Subcutaneous adipose tissue (tissue), 4 donors: Measurements from ENCODE around the gene POLR2L. TPM values are rescaled to one million over a fixed set of nuclear protein-coding genes. Genes with fewer than 3 reads are reported as not detected.

Experiments used
- total RNA-seq, 4 donors: library from RNA; depleted of rRNA; stranded (reverse); fragments of >200 nt; gene quantifications; one replicate each; pipeline ENCODE4 v1.1.0, GENCODE V29; 2016
- TF ChIP-seq, protein P1 (sequence below): fragments of 450-650 bp; IDR thresholded peaks from one replicate; pipeline ENCODE4 v1.5.1; 2016; ENCODE audit warnings: low read depth, mild to moderate bottlenecking, control low read depth, antibody characterized with exemption, moderate library complexity

Gene POLR2L
- total RNA-seq, 4 donors from 2014 or later: 80.7 to 158 (median 117) TPM

DNA sequence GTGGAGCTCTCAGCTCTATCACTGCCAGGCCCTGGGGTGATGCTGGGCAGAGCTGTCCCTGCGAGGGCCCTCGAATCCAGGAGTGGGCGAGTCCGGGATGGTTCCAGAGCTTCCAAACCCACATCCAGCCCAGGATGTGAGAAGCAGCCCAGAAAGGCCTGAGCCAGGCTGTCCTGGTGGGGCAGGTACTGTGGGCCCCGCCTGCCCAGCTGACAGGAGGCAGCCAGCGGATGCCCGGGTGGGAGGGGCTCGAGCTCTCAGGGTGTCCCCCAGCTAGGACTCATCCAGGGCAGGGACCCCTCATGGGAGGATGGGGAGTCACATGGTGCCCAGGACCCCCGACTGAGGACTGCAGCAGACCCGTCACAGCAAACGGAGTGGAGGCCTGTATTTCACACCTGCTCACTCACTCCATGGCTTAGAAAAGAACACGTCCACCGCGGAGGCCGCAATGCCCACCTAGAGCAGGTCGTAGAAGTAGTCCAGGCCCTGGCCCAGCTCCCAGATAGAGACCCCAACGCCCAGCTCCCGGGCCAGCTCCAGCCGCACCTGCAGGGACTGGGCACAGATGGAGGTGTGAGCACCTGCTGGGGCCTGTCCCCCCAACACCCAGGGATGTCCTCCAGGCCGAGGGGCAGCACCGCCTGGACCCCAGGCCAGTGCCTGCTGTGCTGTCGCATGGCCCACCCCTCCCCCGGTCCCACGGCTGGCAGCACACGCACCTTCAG is 27.2 kb upstream of the POLR2L start:
- TF ChIP-seq, protein P1, sequence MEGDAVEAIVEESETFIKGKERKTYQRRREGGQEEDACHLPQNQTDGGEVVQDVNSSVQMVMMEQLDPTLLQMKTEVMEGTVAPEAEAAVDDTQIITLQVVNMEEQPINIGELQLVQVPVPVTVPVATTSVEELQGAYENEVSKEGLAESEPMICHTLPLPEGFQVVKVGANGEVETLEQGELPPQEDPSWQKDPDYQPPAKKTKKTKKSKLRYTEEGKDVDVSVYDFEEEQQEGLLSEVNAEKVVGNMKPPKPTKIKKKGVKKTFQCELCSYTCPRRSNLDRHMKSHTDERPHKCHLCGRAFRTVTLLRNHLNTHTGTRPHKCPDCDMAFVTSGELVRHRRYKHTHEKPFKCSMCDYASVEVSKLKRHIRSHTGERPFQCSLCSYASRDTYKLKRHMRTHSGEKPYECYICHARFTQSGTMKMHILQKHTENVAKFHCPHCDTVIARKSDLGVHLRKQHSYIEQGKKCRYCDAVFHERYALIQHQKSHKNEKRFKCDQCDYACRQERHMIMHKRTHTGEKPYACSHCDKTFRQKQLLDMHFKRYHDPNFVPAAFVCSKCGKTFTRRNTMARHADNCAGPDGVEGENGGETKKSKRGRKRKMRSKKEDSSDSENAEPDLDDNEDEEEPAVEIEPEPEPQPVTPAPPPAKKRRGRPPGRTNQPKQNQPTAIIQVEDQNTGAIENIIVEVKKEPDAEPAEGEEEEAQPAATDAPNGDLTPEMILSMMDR: no peak

DNA sequence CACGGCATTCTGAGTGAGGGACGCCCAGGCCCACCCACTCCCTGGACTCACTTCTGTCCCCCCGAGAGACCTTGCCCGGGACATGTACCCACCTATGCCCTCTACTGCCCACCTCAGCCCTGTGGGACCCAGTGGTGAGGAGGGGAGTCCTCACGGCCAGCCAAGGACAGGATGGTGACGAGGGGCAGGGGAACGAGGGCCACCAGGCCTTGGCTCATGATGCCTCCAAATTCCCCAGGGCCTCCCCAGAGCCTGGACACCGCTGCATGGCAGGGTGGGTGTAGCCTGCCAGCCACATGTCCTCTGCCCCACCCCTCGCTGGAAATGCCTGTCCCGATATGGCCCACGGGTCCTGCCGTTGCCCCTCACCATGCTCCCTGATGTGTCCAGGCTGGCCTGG is 26.5 kb upstream of the POLR2L start:
- TF ChIP-seq, protein P1: no peak

DNA sequence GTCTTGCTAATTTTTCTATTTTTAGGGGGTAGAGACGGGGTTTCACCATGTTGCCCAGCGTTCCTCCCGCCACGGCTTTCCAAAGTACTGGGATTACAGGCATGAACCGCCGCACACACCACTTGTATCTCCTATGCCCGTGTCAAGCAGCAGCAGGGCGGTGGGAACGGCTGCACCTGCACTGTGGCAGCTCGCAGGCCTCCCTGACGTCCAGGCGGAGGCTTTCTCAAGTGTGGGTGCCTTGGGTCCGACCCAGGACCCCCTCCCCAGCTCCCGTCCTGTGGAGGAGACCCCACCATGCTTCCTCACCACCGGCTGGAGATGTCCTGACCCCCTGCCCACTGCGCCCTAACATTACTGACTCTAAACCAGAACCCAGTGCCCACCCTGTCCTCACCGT is 26.1 kb upstream of the POLR2L start:
- TF ChIP-seq, protein P1: no peak

DNA sequence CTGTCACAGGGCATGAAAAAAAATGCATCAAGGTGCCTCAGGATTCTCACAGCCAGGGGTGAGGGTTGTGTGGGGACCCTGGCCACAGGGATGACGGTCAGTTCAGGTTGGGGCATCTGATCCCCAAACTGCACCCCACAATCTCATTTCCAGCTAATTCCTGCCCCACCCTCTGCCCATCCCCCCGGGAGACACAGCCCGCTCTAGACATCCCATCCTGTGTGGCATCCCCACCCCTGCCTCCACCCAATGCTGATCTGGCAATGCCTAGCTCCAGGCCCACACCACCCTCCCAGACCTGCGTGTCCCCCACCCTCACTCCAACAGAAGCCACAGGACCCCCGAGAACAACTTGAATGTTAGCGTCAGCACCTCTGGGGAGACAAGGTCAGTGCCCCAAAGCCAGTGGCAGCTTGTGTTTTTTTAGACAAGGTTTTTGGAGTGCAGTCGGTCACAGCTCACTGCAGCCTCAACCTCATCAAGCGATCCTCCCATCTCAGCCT is 25.6 kb upstream of the POLR2L start:
- TF ChIP-seq, protein P1: no peak

DNA sequence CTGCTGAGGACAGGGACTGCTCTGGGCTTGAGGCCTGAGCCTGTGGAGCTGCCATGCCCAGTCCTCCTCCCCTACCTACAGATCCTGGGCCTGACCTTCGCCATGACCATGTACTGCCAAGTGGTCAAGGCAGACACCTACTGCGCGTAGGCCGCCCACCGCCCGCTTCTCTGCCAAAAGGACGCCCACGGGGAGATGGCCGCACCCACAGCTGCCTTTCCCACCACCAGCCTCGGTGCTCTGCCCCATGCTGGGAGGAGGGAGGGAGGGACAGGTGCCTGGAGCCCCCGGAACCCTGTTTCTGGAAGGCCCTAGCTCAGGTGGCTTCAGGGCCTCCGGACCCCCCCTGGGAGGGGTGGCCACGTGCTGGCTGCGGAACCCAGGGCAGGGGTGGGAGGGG is 24.2 kb upstream of the POLR2L start:
- TF ChIP-seq, protein P1: no peak

DNA sequence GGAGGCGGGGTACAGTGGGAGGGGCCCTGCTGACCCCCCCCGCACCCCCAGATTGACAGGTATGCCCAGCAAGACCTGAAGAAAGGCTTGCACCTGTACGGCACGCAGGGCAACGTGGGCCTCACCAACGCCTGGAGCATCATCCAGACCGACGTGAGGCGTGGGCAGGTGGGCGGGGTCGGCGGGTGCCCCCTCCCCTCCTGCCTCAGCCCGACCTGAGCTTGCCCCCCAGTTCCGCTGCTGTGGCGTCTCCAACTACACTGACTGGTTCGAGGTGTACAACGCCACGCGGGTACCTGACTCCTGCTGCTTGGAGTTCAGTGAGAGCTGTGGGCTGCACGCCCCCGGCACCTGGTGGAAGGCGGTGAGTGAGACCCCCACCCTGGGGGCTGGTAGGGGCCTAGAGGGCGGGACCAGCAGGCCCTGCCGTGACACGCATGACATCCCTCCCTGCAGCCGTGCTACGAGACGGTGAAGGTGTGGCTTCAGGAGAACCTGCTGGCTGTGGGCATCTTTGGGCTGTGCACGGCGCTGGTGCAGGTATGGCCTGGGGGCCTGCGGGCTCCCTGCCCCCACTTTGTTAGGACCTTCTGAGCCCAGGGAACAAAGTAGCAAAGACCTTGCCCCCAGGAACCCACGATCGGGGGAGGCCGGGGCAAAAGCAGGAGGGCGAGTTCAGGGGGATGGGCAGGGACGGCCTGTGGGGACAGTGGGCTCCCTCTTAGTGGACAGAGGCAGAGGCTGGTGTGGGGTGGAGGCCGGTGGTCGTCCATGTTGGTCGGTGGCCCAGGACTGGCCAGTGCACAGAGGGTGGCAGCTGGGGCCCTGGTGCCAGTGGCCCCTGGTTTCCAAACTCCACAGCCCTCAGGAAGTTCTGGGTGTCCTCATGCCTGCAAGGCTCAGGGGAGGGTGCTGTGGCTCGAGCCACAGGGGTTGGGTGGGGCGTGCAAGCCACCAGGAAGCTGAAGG is 23.4 kb upstream of the POLR2L start:
- TF ChIP-seq, protein P1: no peak

DNA sequence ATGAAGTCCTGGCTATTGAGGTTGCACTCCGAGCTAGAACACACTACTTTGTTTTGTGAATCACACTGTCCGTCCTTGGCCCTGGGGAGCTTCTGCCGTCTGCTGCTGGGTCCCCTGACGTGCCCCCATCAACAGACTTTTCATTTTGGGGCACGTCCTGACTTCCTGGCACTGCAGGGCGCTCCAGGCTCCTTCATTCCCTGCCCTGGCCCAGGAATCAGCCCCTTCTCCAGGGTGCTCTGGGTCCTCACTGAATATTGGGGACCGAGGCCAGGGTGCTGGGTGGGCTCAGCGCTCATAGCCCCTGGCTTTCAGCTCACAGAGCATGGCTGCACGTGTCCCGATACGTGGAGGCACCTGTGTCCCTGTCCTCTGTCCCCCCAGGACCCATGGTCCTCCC is 22.6 kb upstream of the POLR2L start:
- TF ChIP-seq, protein P1: no peak
